ENCODE measurements around the gene ZDHHC8.

- no peak for TF ChIP-seq EZH2 (IDR thresholded peaks at IDR 0.05)
- no peak for TF ChIP-seq FOXP2 (optimal IDR thresholded peaks at IDR 0.05; ENCODE audit: control extremely low read depth, extremely low read length, insufficient read depth)
Observed at GRCh38 chr22:20166703-20167102, 35.1 kb downstream of the ZDHHC8 start.

All from SK-N-MC (cell line).